ENCODE measurements around the gene ASCL2.

DNA sequence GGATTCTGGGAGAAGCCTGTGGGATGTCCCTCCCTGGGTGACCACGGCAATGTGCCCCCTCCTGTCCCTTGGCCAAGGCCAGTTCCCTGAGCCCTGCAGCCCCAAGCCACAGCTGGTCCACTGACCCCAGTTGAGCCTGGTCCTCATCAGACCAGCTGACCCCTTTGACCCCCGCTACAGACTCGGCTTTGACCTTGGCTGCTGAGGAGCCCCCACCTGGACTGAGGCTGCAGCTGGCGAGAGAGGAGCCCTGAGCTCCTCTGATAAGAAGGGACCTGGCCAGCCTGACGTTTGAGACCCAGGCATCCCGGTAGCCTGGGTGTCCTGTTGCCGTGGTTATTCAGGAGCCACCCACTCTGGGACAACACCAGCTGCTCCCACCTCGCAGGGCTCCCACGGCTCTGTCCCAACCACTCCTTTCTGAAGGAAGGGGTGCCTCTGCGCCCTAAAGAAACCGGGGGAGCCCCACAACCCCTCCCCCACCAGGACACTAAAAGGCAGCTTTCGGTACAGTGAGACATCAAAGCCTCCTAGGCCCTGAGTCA lies 3.0 kb downstream of the ASCL2 start:
- no peak for TF ChIP-seq POLR2A (IDR thresholded peaks at IDR 0.05)
- TF ChIP-seq, protein P1, sequence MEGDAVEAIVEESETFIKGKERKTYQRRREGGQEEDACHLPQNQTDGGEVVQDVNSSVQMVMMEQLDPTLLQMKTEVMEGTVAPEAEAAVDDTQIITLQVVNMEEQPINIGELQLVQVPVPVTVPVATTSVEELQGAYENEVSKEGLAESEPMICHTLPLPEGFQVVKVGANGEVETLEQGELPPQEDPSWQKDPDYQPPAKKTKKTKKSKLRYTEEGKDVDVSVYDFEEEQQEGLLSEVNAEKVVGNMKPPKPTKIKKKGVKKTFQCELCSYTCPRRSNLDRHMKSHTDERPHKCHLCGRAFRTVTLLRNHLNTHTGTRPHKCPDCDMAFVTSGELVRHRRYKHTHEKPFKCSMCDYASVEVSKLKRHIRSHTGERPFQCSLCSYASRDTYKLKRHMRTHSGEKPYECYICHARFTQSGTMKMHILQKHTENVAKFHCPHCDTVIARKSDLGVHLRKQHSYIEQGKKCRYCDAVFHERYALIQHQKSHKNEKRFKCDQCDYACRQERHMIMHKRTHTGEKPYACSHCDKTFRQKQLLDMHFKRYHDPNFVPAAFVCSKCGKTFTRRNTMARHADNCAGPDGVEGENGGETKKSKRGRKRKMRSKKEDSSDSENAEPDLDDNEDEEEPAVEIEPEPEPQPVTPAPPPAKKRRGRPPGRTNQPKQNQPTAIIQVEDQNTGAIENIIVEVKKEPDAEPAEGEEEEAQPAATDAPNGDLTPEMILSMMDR (IDR thresholded peaks at IDR 0.05 in 4 of 5, conservative IDR thresholded peaks at IDR 0.05 in 1 of 5): no peak

All from gastrocnemius medialis (tissue), 4 donors.